ENCODE measurements around the gene NBEAL2. TPM values are rescaled to one million over a fixed set of nuclear protein-coding genes. Genes with fewer than 3 reads are reported as not detected.

Gene NBEAL2
- polyA plus RNA-seq, 3 donors, result 41.2 to 58.2 (median 56.5) TPM

GRCh38 chr3:46986055-46986730 is 6.7 kb downstream of the NBEAL2 start:
- DNase-seq, result no peak

GRCh38 chr3:46986782-46987310 is 7.4 kb downstream of the NBEAL2 start:
- DNase-seq, result no peak

GRCh38 chr3:46987319-46987742 is 7.9 kb downstream of the NBEAL2 start:
- no peak for DNase-seq

GRCh38 chr3:46987743-46988401 is 8.4 kb downstream of the NBEAL2 start:
- no peak for DNase-seq

- no peak for DNase-seq
These were observed 9.2 kb downstream of the NBEAL2 start for GRCh38 chr3:46988616-46989015.

- DNase-seq, result no peak
These were observed 9.8 kb downstream of the NBEAL2 start for GRCh38 chr3:46989146-46989810.

- no peak for DNase-seq
These were observed 11.3 kb downstream of the NBEAL2 start for GRCh38 chr3:46990573-46991374.

GRCh38 chr3:46991406-46992165 is 12.1 kb downstream of the NBEAL2 start:
- DNase-seq, result no peak

GRCh38 chr3:46992231-46992630 is 12.8 kb downstream of the NBEAL2 start:
- DNase-seq, result no peak

GRCh38 chr3:46993292-46993691 is 13.8 kb downstream of the NBEAL2 start:
- no peak for DNase-seq

GRCh38 chr3:46993986-46994385 is 14.5 kb downstream of the NBEAL2 start:
- DNase-seq, result no peak

- DNase-seq, result no peak
These were observed 15.6 kb downstream of the NBEAL2 start for GRCh38 chr3:46994801-46995731.

- DNase-seq, result no peak
These were observed 16.6 kb downstream of the NBEAL2 start for GRCh38 chr3:46995901-46996562.

GRCh38 chr3:46996689-46997452 is 17.4 kb downstream of the NBEAL2 start:
- no peak for DNase-seq

GRCh38 chr3:46997453-46998091 is 18.1 kb downstream of the NBEAL2 start:
- DNase-seq, result no peak

GRCh38 chr3:46998121-46998851 is 18.8 kb downstream of the NBEAL2 start:
- peak; percentile 50 for DNase-seq

- no peak for DNase-seq
These were observed 19.5 kb downstream of the NBEAL2 start for GRCh38 chr3:46998852-46999515.
